ENCODE measurements around the gene SIDT2.
"Not testable (repeated sequence)": the region's sequence is repeated elsewhere in the genome, so short reads cannot be mapped to it uniquely, and the experiment has no call there.

The SIDT2 gene

GRCh38 chr11:117178210-117179034 lies at the start of gene SIDT2:
Gene SIDT2, plus strand, starts transcription at chr11:117178743. Its CDS starts 521 bp downstream, at chr11:117179264.
- peak; percentile 76 to 90 for DNase-seq (ENCODE audit: extremely low read depth in 1 of 2, low read depth in 1 of 2)

- not testable (repeated sequence) for DNase-seq (ENCODE audit: extremely low read depth in 1 of 2, low read depth in 1 of 2)
Observed at GRCh38 chr11:117130396-117130795, 48.1 kb upstream of the SIDT2 start.

GRCh38 chr11:117130879-117131278 lies 47.7 kb upstream of the SIDT2 start:
- DNase-seq (ENCODE audit: extremely low read depth in 1 of 2, low read depth in 1 of 2) = no peak

GRCh38 chr11:117134431-117134830 lies 44.1 kb upstream of the SIDT2 start:
- DNase-seq (ENCODE audit: extremely low read depth in 1 of 2, low read depth in 1 of 2) = no peak

- DNase-seq (ENCODE audit: extremely low read depth in 1 of 2, low read depth in 1 of 2) = not testable (repeated sequence)
Observed at GRCh38 chr11:117134979-117135378, 43.6 kb upstream of the SIDT2 start.

GRCh38 chr11:117137223-117138086 lies 41.1 kb upstream of the SIDT2 start:
- not testable (repeated sequence) for DNase-seq (ENCODE audit: extremely low read depth in 1 of 2, low read depth in 1 of 2)

- DNase-seq (ENCODE audit: extremely low read depth in 1 of 2, low read depth in 1 of 2) = no peak
Observed at GRCh38 chr11:117143390-117143789, 35.2 kb upstream of the SIDT2 start.

- DNase-seq (ENCODE audit: extremely low read depth in 1 of 2, low read depth in 1 of 2) = peak; percentile 93 to 94
Observed at GRCh38 chr11:117143871-117144476, 34.6 kb upstream of the SIDT2 start, which contains the start of gene PAFAH1B2. Gene PAFAH1B2, plus strand, starts transcription at chr11:117144287. Its CDS starts 8,161 bp downstream, at chr11:117152448.

- peak in 1 of 2 donors; percentile 37 for DNase-seq (ENCODE audit: extremely low read depth in 1 of 2, low read depth in 1 of 2)
Observed at GRCh38 chr11:117144477-117145392, 33.8 kb upstream of the SIDT2 start.

- DNase-seq (ENCODE audit: extremely low read depth in 1 of 2, low read depth in 1 of 2) = no peak
Observed at GRCh38 chr11:117145393-117145761, 33.2 kb upstream of the SIDT2 start.

- no peak for DNase-seq (ENCODE audit: extremely low read depth in 1 of 2, low read depth in 1 of 2)
Observed at GRCh38 chr11:117146521-117146920, 32.0 kb upstream of the SIDT2 start.

GRCh38 chr11:117152066-117152465 lies 26.5 kb upstream of the SIDT2 start:
- no peak for DNase-seq (ENCODE audit: extremely low read depth in 1 of 2, low read depth in 1 of 2)

GRCh38 chr11:117154468-117154867 lies 24.1 kb upstream of the SIDT2 start:
- no peak for DNase-seq (ENCODE audit: extremely low read depth in 1 of 2, low read depth in 1 of 2)

GRCh38 chr11:117157507-117157906 lies 21.0 kb upstream of the SIDT2 start:
- DNase-seq (ENCODE audit: extremely low read depth in 1 of 2, low read depth in 1 of 2) = no peak

GRCh38 chr11:117159892-117160291 lies 18.7 kb upstream of the SIDT2 start:
- DNase-seq (ENCODE audit: extremely low read depth in 1 of 2, low read depth in 1 of 2) = no peak

- no peak for DNase-seq (ENCODE audit: extremely low read depth in 1 of 2, low read depth in 1 of 2)
Observed at GRCh38 chr11:117160826-117161225, 17.7 kb upstream of the SIDT2 start.

- DNase-seq (ENCODE audit: extremely low read depth in 1 of 2, low read depth in 1 of 2) = no peak
Observed at GRCh38 chr11:117166491-117166890, 12.1 kb upstream of the SIDT2 start.

GRCh38 chr11:117169736-117170135 lies 8.8 kb upstream of the SIDT2 start:
- DNase-seq (ENCODE audit: extremely low read depth in 1 of 2, low read depth in 1 of 2) = no peak

GRCh38 chr11:117170210-117170609 lies 8.3 kb upstream of the SIDT2 start:
- DNase-seq (ENCODE audit: extremely low read depth in 1 of 2, low read depth in 1 of 2) = no peak

GRCh38 chr11:117171007-117171403 lies 7.5 kb upstream of the SIDT2 start:
- no peak for DNase-seq (ENCODE audit: extremely low read depth in 1 of 2, low read depth in 1 of 2)
